Right lobe of liver (tissue), 4 donors: ENCODE measurements around the gene DAPK1.

ENCODE experiments used
- POLR2A ChIP-seq: fragments of 450-650 bp; IDR thresholded peaks from one replicate; pipeline ENCODE4 v1.6.1; 2017; ENCODE audit warnings: antibody characterized with exemption, mild to moderate bottlenecking
- TF ChIP-seq, protein P1 (sequence below), 4 donors: fragments of 200-600 bp in 3 of 4; fragments of 450-650 bp in 1 of 4; IDR thresholded peaks; one replicate each; pipeline versions ENCODE4 v1.5.1 to v1.8.0; 2016 to 2022; ENCODE audit warnings: antibody characterized with exemption in 4 of 4, mild to moderate bottlenecking in 2 of 4
- donor health status: DM: no; HTN: no; CAD: no.
- donor health status: DM: no; HTN: no; CAD: no.
- donor health status: DM: no; HTN: yes; CAD: no.

DNA sequence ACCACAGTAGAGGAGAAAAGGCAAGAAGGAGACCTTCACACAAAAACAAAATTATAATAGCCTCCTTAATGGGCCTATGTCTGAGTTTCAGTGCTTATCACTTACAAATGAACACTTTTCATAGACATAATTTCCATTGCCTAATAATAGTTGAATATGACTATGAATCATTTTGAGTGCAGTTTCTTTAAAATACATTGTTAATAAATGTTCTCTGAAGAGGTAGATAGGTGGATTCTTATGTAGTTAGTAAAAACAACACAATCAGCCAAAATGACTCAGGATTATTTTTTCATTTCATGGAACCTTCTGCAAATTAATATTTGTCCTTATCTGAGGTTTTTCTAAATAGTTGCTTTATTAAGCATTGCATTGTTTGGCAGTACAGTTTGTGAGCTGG lies 45.6 kb downstream of the DAPK1 start:
- TF ChIP-seq, protein P1, sequence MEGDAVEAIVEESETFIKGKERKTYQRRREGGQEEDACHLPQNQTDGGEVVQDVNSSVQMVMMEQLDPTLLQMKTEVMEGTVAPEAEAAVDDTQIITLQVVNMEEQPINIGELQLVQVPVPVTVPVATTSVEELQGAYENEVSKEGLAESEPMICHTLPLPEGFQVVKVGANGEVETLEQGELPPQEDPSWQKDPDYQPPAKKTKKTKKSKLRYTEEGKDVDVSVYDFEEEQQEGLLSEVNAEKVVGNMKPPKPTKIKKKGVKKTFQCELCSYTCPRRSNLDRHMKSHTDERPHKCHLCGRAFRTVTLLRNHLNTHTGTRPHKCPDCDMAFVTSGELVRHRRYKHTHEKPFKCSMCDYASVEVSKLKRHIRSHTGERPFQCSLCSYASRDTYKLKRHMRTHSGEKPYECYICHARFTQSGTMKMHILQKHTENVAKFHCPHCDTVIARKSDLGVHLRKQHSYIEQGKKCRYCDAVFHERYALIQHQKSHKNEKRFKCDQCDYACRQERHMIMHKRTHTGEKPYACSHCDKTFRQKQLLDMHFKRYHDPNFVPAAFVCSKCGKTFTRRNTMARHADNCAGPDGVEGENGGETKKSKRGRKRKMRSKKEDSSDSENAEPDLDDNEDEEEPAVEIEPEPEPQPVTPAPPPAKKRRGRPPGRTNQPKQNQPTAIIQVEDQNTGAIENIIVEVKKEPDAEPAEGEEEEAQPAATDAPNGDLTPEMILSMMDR (IDR thresholded peaks at IDR 0.05), result no peak
- no peak for TF ChIP-seq POLR2A
